C1 segment of cervical spinal cord (tissue), 14 donors: ENCODE results near the gene IL1B.

Experiments used
- DNase-seq, 14 donors: peaks; one replicate each; lab custom pipeline; 2025; lab: John Stamatoyannopoulos, UW

IL1B gene

GRCh38 chr2:112829961-112830681 is 6.5 kb downstream of the IL1B start:
- no peak for DNase-seq

DNA sequence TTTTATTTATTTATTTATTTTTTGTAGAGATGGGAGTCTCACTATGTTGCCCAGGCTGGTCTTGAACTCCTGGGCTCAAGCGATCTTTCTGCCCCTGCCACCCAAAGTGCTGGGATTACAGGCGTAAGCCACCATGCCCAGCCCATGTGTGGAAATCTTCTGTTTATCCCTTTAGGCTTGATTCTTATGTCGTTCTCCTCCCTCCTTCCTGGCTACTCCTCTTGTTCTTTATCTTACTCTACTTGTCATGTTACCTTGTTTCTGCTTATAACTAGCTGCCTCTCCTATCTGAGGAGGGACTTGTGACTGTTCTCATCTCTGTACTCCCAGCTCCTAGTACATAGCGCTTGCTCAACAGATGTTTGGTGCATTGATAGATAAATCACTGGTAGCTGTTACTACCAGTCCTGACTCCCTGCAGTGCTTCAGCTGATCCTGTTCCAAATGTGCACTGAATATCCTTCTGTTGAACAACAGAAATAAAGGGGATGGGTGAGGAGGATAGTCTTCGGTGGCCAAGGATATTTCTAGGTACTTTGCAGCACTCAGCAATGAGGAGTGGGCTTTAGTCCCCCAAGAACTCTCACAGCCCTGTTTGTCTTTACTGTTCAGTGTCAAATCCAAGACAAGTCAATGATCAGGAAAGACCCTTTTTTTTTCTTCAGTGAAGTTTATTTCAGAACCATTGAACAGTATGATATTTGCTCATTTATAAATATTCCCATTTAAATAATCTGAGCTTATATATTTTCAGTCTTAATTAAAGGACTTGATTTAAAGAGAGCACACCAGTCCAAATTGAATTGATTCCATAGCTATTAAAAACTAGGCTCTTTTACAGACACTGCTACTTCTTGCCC is 7.2 kb downstream of the IL1B start:
- DNase-seq = no peak

- DNase-seq = no peak
Observed at GRCh38 chr2:112828251-112828691, 8.3 kb downstream of the IL1B start.

DNA sequence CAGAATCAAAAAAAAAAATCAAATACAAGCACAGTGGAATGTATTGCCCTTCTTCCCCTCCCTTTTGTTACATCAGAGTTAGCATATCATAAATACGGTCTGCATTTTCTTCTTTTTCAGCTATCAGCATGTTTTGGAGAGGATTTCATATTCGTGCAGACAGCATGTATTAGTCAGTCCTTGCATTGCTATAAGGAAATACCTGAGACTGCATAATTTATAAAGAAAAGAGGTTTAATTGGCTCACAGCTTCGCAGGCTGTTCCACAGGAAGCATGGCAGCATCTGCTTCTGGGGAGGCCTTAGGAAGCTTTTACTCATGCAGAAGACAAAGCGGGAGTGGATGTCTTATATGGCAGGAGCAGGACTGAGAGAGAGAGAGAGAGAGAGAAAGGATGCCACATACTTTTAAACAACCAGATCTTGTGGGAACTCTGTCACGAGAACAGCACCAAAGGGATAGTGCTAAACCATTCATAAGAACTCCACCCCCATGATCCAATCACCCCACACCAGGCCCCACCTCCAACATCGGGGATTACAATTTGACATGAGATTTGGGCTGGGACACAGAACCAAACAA is 8.9 kb downstream of the IL1B start:
- no peak for DNase-seq

GRCh38 chr2:112827009-112827408 is 9.6 kb downstream of the IL1B start:
- no peak for DNase-seq

DNA sequence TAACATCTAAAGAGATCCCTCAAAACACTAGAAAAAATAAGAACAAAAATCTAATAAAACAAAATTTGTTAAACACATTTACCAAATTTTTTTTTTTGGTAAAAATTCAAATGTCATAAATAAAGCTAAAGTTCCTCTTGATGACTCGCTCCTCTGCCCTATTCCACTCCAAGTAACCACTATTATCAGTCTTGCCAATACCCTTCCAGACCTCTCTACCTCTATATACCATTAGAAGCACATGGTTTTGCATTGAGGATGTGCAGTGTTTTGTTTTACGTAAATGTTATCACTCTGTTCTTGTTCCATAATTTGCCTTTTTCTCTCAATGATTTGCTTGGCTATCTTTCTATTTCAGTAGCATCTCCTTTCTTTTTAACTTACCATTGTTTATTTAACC is 10.9 kb downstream of the IL1B start:
- no peak for DNase-seq

- DNase-seq = no peak
Observed at GRCh38 chr2:112824694-112825085, 11.9 kb downstream of the IL1B start.

DNA sequence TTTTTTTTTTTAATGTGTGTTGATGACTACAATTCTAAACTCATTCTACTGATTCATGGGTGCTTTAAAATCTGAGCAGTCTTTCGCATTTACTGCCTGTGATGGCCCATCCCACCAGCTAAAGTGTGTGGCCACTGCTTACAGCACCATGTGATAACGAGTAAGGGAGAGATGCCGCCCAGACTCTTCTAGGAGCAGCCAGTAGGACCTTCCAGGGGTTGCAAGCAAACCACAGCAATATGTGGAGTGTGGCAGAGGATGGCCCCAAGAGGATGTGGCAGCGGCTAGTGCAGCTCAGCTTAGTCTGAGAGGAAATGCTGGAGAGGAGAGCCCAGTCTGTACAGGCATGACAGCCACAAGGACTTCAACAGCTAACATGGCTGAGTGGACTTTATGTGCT is 14.9 kb downstream of the IL1B start:
- no peak for DNase-seq

GRCh38 chr2:112821142-112821541 is 15.4 kb downstream of the IL1B start:
- no peak for DNase-seq

GRCh38 chr2:112820343-112820742 is 16.2 kb downstream of the IL1B start:
- DNase-seq = no peak

- no peak for DNase-seq
Observed at GRCh38 chr2:112819081-112819480, 17.5 kb downstream of the IL1B start.

GRCh38 chr2:112818094-112818902 is 18.3 kb downstream of the IL1B start:
- no peak for DNase-seq

- no peak for DNase-seq
Observed at GRCh38 chr2:112817082-112817689, 19.4 kb downstream of the IL1B start.

DNA sequence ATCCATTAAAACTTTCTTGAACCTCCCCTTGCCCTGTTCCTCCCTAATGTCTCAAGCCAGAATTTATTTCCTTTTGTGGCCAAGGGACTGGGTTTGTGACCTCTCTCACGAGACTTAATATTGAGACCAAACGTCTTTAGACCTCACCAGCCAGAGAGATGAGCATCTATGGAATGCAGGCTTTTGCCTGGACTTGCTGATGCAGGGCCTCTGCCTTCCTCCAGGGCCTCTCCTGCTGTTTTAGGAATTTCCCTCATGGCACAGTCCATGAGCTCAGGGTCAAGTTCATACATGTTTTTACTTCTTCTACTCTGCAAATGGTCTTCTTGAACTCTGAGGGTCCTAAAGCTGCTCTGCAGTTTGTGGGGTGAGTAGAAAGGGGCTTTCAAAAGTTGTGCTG is 22.3 kb downstream of the IL1B start:
- DNase-seq = no peak

- no peak for DNase-seq
Observed at GRCh38 chr2:112813280-112813966, 23.2 kb downstream of the IL1B start.

DNA sequence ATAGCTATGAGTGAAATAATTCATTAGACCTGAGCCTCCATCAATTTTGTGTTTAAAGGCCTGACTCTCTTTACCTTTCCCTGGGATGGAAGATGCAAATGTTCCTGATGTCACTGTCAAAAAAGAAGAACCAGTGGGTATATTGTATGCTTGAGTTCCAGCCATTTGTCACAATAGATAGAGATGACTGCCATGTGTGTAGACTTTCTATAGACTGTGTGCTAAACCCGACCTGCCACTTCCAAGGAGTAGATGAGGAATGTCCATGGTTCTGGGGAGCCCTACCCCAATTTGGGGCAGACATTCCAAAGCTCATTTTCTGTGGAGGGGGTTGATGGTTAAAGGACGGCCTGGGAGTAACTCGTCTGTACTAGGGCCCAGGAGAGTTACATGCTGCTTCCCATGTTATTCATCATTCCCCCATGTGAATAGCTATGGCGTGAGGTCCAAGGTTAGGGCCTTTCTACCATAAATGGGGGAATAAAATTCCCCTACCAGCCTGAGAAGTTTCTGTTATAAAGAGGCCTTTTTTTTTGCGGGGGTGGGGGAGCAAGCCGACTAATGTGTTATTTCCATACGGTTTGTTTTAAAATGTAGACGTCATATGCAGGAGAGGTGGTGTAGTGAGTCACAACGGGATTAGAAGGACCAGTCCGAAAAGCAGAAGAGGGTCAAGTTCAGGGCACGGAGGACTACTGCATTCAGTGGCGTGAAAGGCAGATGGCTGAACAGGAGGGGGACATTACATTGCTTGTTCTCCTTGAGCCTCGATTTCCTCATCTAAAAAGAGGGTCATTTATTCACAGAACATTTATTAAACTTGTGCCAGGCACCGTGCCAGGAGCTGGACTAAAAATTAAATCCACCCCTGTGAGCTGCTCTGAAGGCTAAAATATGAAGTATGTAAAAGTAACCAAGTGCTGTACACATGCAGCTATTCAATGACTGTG is 24.0 kb downstream of the IL1B start:
- DNase-seq = no peak

GRCh38 chr2:112811841-112812306 is 24.7 kb downstream of the IL1B start:
- DNase-seq = no peak

- DNase-seq = no peak
Observed at GRCh38 chr2:112811276-112811831, 25.2 kb downstream of the IL1B start.

DNA sequence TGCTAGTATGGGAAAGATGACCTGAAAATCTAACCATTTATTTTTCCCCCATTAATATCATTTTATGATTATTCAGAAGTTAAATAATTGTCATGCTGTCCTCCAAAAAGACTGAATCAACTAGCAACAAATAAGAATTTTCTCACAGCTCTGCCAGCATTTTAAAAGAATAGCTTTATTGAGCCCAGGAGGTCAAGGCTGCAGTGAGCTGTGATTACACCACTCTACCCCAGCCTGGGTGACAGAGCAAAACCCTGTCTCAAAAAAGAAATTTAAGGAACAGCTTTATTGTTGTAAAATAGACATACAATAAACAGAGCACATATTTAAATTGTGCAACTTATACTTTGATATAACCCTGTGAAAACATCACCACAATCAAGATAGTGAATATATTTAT is 27.5 kb downstream of the IL1B start:
- DNase-seq = no peak
